OCI-LY3 (cell line): ENCODE data around the gene CCR3.

Experiments
- CTCF ChIP-seq: fragments of 200-600, 300-600 bp; sonication (generic); IDR thresholded peaks from 2 replicates; pipeline ENCODE4 v1.5.1; 2014; ENCODE audit warnings: antibody characterized with exemption, low read length, low read depth
- EZH2phosphoT487 ChIP-seq: fragments of 200-600 bp; shearing (Covaris generic); IDR thresholded peaks from 2 replicates; pipeline ENCODE4 v1.6.1; 2018; ENCODE audit warnings: antibody characterized with exemption, mixed run types, low read depth

GRCh38 chr3:46271209-46271745 lies 29.0 kb downstream of the CCR3 start:
- TF ChIP-seq CTCF = no peak
- no peak for TF ChIP-seq EZH2phosphoT487
